Sciatic nerve (tissue), 2 donors: ENCODE measurements around the gene CFAP70. TPM values are rescaled to one million over a fixed set of nuclear protein-coding genes. Genes with fewer than 3 reads are reported as not detected.

ENCODE experiments used
- ATAC-seq: fragments of 200-7000 bp; cut with Tn5 transposase; one replicate; pipeline ENCODE4 v1.9.1; 2020; ENCODE audit warnings: mild to moderate bottlenecking, moderate library complexity
- DNase-seq: peaks from one replicate; pipeline ENCODE4 v3.0.0-alpha.2; 2020; ENCODE audit warnings: low spot score
- intact Hi-C: fragments of 100-400 bp; cut with DNase I; formaldehyde crosslinking; loops from one replicate; pipeline ENCODE4 v1.14.2; 2022
- total RNA-seq: library from RNA; stranded (reverse); fragmentation: NEBNext Ultra II Directional; extraction: Animal tissue kit (Norgen Biotek cat#: 25700); gene quantifications from one replicate; pipeline ENCODE4 v1.2.1, GENCODE V29; 2021
- donor health status: DM: no; HTN: no; CAD: no.
- donor health status: DM: no; HTN: no; CAD: no.

Gene CFAP70
- total RNA-seq, 1 donor from 2014 or later, result 6.6 TPM

- intact Hi-C loops, result no loop called here
- no peak for DNase-seq
- ATAC-seq, result no peak
Measured at GRCh38 chr10:73232887-73233286, 125.8 kb downstream of the CFAP70 start.

GRCh38 chr10:73229567-73229966 lies 129.1 kb downstream of the CFAP70 start:
- ATAC-seq (no peak), DNase-seq (no peak)
- intact Hi-C loops, result no loop called here

- ATAC-seq (no peak), DNase-seq (no peak)
- intact Hi-C loops, result no loop called here
Measured at GRCh38 chr10:73228247-73228646, 130.4 kb downstream of the CFAP70 start.

- ATAC-seq (no peak), DNase-seq (no peak)
- intact Hi-C loops, result no loop called here
Measured at GRCh38 chr10:73226663-73227062, 132.0 kb downstream of the CFAP70 start.

GRCh38 chr10:73225518-73225917 lies 133.1 kb downstream of the CFAP70 start:
- DNase-seq (no peak), ATAC-seq (no peak)
- intact Hi-C loops, result no loop called here

GRCh38 chr10:73220989-73221388 lies 137.7 kb downstream of the CFAP70 start:
- DNase-seq (no peak), ATAC-seq (no peak)
- intact Hi-C loops, result no loop called here

- intact Hi-C loops, result no loop called here
- ATAC-seq (no peak), DNase-seq (no peak)
Measured at GRCh38 chr10:73219384-73219783, 139.3 kb downstream of the CFAP70 start.

GRCh38 chr10:73218431-73219191 lies 140.1 kb downstream of the CFAP70 start:
- no peak for ATAC-seq
- DNase-seq, result no peak
- intact Hi-C loops, result no loop called here

- ATAC-seq (no peak), DNase-seq (no peak)
- intact Hi-C loops, result no loop called here
Measured at GRCh38 chr10:73217628-73218027, 141.0 kb downstream of the CFAP70 start.

- intact Hi-C loops, result no loop called here
- ATAC-seq (no peak), DNase-seq (no peak)
Measured at GRCh38 chr10:73215749-73216148, 142.9 kb downstream of the CFAP70 start.

- intact Hi-C loops, result no loop called here
- no peak for ATAC-seq
- no peak for DNase-seq
Measured at GRCh38 chr10:73211106-73211811, 147.4 kb downstream of the CFAP70 start.

GRCh38 chr10:73210395-73211105 lies 148.1 kb downstream of the CFAP70 start:
- DNase-seq (no peak), ATAC-seq (no peak)
- intact Hi-C loops, result no loop called here

GRCh38 chr10:73209705-73210104 lies 149.0 kb downstream of the CFAP70 start:
- intact Hi-C loops, result no loop called here
- no peak for DNase-seq
- no peak for ATAC-seq

GRCh38 chr10:73207883-73208282 lies 150.8 kb downstream of the CFAP70 start:
- intact Hi-C loops, result no loop called here
- ATAC-seq (no peak), DNase-seq (no peak)

GRCh38 chr10:73206385-73206784 lies 152.3 kb downstream of the CFAP70 start:
- intact Hi-C loops, result no loop called here
- no peak for ATAC-seq
- no peak for DNase-seq

GRCh38 chr10:73205890-73206289 lies 152.8 kb downstream of the CFAP70 start:
- DNase-seq (no peak), ATAC-seq (no peak)
- intact Hi-C loops, result no loop called here

GRCh38 chr10:73205081-73205480 lies 153.6 kb downstream of the CFAP70 start:
- DNase-seq (no peak), ATAC-seq (no peak)
- intact Hi-C loops, result no loop called here
